ENCODE results near the gene NME4.

Gene NME4

DNA sequence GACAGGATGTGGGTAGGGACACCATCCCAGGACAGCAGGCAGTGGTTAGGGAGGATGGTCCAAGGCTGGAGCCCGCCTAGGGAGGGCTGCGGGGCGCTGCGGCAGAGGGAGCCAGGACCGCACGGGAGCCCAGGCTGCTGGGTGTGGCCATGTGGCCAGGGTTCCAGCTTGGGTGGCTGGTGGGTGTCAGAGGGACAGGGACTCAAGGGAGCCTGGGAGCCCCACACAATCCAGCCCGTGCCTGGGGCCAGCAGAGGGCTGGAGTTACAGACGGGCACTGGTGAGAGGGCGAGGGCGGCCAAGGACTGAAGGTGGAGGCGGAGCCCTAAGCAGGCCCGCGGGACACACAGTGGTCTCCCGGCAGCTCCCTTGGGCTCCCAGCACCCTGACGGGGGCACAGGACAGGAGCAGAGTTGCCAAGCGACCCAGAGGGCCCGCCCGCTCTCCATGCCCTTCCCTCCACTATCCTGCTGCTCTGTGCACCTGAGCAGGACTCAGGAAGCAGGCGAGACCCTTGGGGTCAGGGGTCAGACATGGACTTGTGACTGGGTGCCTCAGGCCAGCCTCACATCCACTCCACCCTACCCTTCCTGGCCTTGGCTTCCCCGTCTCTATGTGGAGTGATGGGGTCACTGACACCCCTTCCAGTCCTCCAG, 33.8 kb upstream of the NME4 start:
- CTCF ChIA-PET: interaction anchor here (0.6 to 4.8 kb wide), 5 partner anchors 12 to 297 kb away, joined by 3 to 43 read pairs (median 3); no protein-coding TSS in a partner anchor
- POLR2A ChIA-PET: no interaction called here

DNA sequence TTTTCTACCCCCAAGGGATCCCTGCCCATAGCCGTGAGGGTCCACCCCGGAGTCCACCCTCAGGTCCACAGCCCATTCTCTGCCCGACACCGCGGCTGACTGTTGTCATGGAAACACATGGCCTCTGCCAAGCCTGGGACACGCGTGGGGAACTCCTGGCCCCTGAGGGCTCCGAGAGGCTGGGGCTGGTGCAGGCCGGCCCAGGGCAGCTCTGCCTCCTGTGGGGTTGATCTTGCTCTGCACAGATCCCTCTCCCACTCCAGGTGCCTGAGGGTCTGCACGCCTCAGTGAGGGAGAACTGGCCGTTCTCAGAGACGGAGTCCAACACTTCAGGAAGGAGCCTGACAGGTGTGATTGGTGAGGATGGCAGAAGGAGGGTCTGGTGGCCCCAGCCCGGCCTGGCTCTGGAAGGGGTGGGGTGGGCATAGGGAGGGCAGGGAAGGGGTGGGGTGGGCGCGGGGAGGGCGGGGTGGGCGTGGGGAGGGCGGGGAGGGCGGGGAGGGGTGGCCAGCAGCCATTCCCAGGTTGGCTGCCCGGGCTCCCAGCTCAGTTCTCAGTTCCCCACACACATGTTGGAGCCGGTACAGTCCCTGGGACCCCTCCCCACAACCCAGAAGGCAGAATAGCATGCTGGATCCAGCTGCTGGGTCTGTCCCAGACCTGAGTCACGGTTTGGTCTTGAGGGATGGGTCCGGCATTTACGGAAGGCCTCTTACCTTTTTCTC, 33.1 kb upstream of the NME4 start:
- ChIA-PET POLR2A (no interaction called here), CTCF (interaction anchor here (1.4 to 4.8 kb wide), 3 partner anchors 54 to 268 kb away, joined by 3 to 43 read pairs (median 5); no protein-coding TSS in a partner anchor)
- TF ChIP-seq, protein P1, sequence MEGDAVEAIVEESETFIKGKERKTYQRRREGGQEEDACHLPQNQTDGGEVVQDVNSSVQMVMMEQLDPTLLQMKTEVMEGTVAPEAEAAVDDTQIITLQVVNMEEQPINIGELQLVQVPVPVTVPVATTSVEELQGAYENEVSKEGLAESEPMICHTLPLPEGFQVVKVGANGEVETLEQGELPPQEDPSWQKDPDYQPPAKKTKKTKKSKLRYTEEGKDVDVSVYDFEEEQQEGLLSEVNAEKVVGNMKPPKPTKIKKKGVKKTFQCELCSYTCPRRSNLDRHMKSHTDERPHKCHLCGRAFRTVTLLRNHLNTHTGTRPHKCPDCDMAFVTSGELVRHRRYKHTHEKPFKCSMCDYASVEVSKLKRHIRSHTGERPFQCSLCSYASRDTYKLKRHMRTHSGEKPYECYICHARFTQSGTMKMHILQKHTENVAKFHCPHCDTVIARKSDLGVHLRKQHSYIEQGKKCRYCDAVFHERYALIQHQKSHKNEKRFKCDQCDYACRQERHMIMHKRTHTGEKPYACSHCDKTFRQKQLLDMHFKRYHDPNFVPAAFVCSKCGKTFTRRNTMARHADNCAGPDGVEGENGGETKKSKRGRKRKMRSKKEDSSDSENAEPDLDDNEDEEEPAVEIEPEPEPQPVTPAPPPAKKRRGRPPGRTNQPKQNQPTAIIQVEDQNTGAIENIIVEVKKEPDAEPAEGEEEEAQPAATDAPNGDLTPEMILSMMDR (IDR thresholded peaks at IDR 0.05; ENCODE audit: control extremely low read depth, extremely low read depth, low read depth, missing control alignments): no peak
- no peak for DNase-seq (ENCODE audit: extremely low spot score)

More for the DNA sequence above, 33.8 kb upstream of the NME4 start:
- TF ChIP-seq, protein P1 (IDR thresholded peaks at IDR 0.05; ENCODE audit: control extremely low read depth, extremely low read depth, low read depth, missing control alignments): no peak
- DNase-seq (ENCODE audit: extremely low spot score): no peak

DNA sequence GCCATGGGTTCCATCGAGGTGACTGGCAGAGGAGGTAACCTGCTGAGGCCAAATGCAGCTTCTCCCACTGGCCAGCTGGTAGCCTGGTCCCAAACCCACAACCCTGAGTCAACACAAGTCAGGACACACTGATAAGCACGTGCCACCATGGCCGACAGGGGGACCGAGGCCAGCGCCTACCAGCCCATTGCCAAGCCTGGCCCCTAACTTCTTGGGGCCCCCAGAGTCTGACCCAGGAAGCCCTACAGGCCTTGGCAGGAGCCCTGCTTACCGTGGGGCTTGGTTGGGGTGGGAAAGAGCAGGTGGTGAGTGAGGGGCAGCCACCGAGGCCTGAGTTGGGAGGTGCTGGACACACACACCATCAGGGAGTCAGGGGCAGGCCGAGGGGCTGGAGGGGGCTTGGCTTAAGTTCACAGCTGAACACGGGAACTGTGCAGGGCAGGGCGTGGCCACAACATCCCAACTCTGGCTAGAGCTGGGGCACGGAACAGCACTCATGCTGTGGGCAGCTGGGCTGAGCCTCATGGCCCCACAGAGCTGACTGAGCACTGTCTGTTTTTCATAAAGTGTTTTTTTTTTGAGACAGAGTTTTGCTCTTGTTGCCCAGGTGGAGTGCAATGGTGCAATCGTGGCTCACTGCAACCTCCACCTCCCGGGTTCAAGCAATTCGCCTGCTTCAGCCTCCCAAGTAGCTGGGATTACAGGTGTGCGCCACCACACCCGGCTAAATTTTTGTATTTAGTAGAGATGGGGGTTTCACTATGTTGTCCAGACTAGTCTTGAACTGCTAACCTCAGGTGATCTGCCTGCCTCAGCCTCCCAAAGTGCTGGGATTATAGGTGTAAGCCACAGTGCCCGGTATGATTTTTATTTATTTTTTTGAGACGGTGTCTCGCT, 32.2 kb upstream of the NME4 start:
- TF ChIP-seq, protein P1 (IDR thresholded peaks at IDR 0.05; ENCODE audit: control extremely low read depth, extremely low read depth, low read depth, missing control alignments): no peak
- CTCF ChIA-PET: interaction anchor here (1.2 to 4.8 kb wide), 3 partner anchors 247 to 269 kb away, joined by 3 to 43 read pairs (median 5); no protein-coding TSS in a partner anchor
- POLR2A ChIA-PET: interaction anchor here (0.9 kb wide), 1 partner anchor 12 kb away, joined by 6 read pairs; the partner anchor contains the start of gene AXIN1
- DNase-seq (ENCODE audit: extremely low spot score): no peak

DNA sequence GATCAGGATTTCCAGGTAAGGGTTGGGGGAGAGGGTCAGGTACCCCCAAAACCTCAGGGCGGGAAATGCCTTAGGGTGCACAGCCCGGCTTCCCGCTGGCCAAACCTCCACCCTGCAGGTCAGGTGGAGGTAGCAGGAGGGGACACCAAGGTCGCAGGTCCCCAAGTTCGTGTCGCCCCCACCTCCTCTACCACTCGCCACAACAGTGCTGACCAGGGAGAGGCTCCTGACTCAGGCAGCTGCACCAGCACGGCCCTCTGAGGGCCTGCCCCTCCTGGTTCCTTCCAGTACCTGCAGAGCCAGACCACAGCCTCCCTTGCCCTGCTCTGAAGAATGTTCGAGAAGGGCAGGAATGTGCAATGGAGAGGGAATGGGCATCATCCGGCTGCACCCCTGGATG, 30.5 kb upstream of the NME4 start:
- POLR2A ChIA-PET: no interaction called here
- TF ChIP-seq, protein P1 (IDR thresholded peaks at IDR 0.05; ENCODE audit: control extremely low read depth, extremely low read depth, low read depth, missing control alignments): no peak
- CTCF ChIA-PET: interaction anchor here (1.4 kb wide), 1 partner anchor 259 kb away, joined by 3 read pairs; no protein-coding TSS in a partner anchor
- no peak for DNase-seq (ENCODE audit: extremely low spot score)

- no peak for DNase-seq (ENCODE audit: extremely low spot score)
- POLR2A ChIA-PET: no interaction called here
These were observed 29.6 kb upstream of the NME4 start for GRCh38 chr16:367333-367903.

More at GRCh38 chr16:367333-367903, 29.6 kb upstream of the NME4 start:
- TF ChIP-seq, protein P1 (IDR thresholded peaks at IDR 0.05; ENCODE audit: control extremely low read depth, extremely low read depth, low read depth, missing control alignments): no peak
- CTCF ChIA-PET: interaction anchor here (1.3 to 1.4 kb wide), 2 partner anchors 249 to 260 kb away, joined by 3 read pairs; no protein-coding TSS in a partner anchor

Data from GM10248 (cell line).